HepG2 (cell line): ENCODE results near the gene ARAP1. TPM values are rescaled to one million over a fixed set of nuclear protein-coding genes. Genes with fewer than 3 reads are reported as not detected.

Experiments used
- ATAC-seq: fragments of 200-7000 bp; cut with Tn5 transposase; 3 replicates; pipeline ENCODE4 v1.9.1; 2020; ENCODE audit warnings: mild to moderate bottlenecking, moderate library complexity
- BruUV-seq: library from RNA; stranded (reverse); fragments of 400-500 nt; replicated peaks from 2 replicates; lab custom pipeline; 2021; lab: Mats Ljungman, UMichigan
- CTCF ChIA-PET: fragments of 300-600 bp; formaldehyde crosslinking; extraction: SDS; loops from one replicate; lab custom pipeline; 2021; ENCODE audit warnings: low total read pairs, inconsistent platforms, low intra/inter-chr PET ratio; lab: Yijun Ruan, JAX
- POLR2A ChIA-PET: fragments of 350-600 bp; sonication (Branson Sonifier 250); formaldehyde crosslinking; loops from one replicate; lab custom pipeline; 2020; ENCODE audit warnings: antibody characterized with exemption, inconsistent platforms; lab: Yijun Ruan, JAX
- DNase-seq: peaks from one replicate; pipeline ENCODE4 v3.0.0-alpha.2; 2015; ENCODE audit warnings: low spot score
- FAIRE-seq: peaks from 3 replicates; lab custom pipeline; 2011; peaks lifted over from hg19 to GRCh38; lab: Jason Lieb, UNC
- H2AFZ ChIP-seq: one replicate; pipeline ENCODE4 v1.6.1; 2011; ENCODE audit warnings: low read length, inconsistent platforms
- H3K27ac ChIP-seq: fragments of 300-600 bp; 3 replicates; pipeline ENCODE4 v1.8.0; 2011; ENCODE audit warnings: mixed run types, mild to moderate bottlenecking, mixed read lengths, low read length, inconsistent platforms; ENCODE audit not compliant: insufficient read depth; ENCODE audit errors: extremely low read length
- H3K27me3 ChIP-seq, 2 experiments: fragments of 200-600 bp in 1 of 2; 2 replicates in 1 of 2; 3 replicates in 1 of 2; pipeline versions ENCODE4 v1.6.0 to v1.8.0; 2011; ENCODE audit warnings: low read length in 2 of 2, mild to moderate bottlenecking in 2 of 2, moderate library complexity in 2 of 2, inconsistent platforms in 1 of 2; ENCODE audit not compliant: insufficient read depth in 2 of 2, control insufficient read depth in 1 of 2
- H3K36me3 ChIP-seq, 2 experiments: fragments of 200-600 bp in 1 of 2; replicated peaks in 1 of 2; 2 replicates in 1 of 2; 3 replicates in 1 of 2; pipeline versions ENCODE4 v1.5.1 to v1.8.0; 2011; ENCODE audit warnings: low read length in 2 of 2, inconsistent platforms in 1 of 2; ENCODE audit not compliant: insufficient read depth in 2 of 2, control insufficient read depth in 1 of 2
- H3K4me1 ChIP-seq: 2 replicates; pipeline ENCODE4 v1.5.1; 2012; ENCODE audit warnings: low read length, inconsistent platforms; ENCODE audit not compliant: insufficient read depth
- H3K4me2 ChIP-seq: 2 replicates; pipeline ENCODE4 v1.6.0; 2011; ENCODE audit warnings: low read depth, low read length, inconsistent platforms
- H3K4me3 ChIP-seq, 3 experiments: fragments of 200-600 bp in 1 of 3; sonication (generic), shearing (Covaris generic) in 1 of 3; replicated peaks in 1 of 3; 2 replicates each; pipeline ENCODE4 v1.5.1; 2011 to 2016; ENCODE audit warnings: low read length in 3 of 3, inconsistent platforms in 2 of 3, low read depth in 2 of 3, mild to moderate bottlenecking in 2 of 3, control low read depth in 1 of 3, mixed read lengths in 1 of 3; ENCODE audit not compliant: insufficient read depth in 1 of 3
- H3K79me2 ChIP-seq: one replicate; pipeline ENCODE4 v1.6.1; 2011; ENCODE audit warnings: low read length, inconsistent platforms; ENCODE audit not compliant: insufficient read depth
- H3K9ac ChIP-seq: 2 replicates; pipeline ENCODE4 v1.6.0; 2011; ENCODE audit warnings: mild to moderate bottlenecking, low read depth, low read length, inconsistent platforms; ENCODE audit not compliant: insufficient read depth
- H3K9me3 ChIP-seq: 2 replicates; pipeline ENCODE4 v1.5.1; 2012; ENCODE audit warnings: mild to moderate bottlenecking, low read length
- H4K20me1 ChIP-seq: 2 replicates; pipeline ENCODE4 v1.6.0; 2011; ENCODE audit warnings: inconsistent platforms, mild to moderate bottlenecking, low read length, moderate library complexity; ENCODE audit not compliant: insufficient read depth
- CHD2 ChIP-seq: IDR thresholded peaks from 2 replicates; pipeline ENCODE4 v1.6.1; 2011; ENCODE audit warnings: low read depth, low read length, improper control_type of control experiment
- HOXA9 ChIP-seq: sonication (generic); formaldehyde crosslinking; IDR thresholded peaks from 2 replicates; pipeline ENCODE4 v1.8.1; 2022; ENCODE audit warnings: missing genetic modification reagents, mild to moderate bottlenecking, moderate library complexity, borderline replicate concordance
- JDP2 ChIP-seq: sonication (generic); formaldehyde crosslinking; IDR thresholded peaks from 2 replicates; pipeline ENCODE4 v1.8.1; 2022; ENCODE audit warnings: missing genetic modification reagents, borderline replicate concordance
- KDM2A ChIP-seq: sonication (generic); formaldehyde crosslinking; IDR thresholded peaks from 2 replicates; pipeline ENCODE4 v1.4.0; 2020; ENCODE audit warnings: low read depth, missing genetic modification reagents, borderline replicate concordance
- MIER2 ChIP-seq: IDR thresholded peaks from 2 replicates; pipeline ENCODE4 v1.6.1; 2016; ENCODE audit warnings: missing biosample characterization, missing genetic modification reagents
- NFYB ChIP-seq: sonication (generic); formaldehyde crosslinking; IDR thresholded peaks from 2 replicates; pipeline ENCODE4 v1.4.0; 2020; ENCODE audit warnings: missing genetic modification reagents
- ONECUT2 ChIP-seq: sonication (generic); formaldehyde crosslinking; IDR thresholded peaks from 2 replicates; pipeline ENCODE4 v1.4.0; 2020; ENCODE audit warnings: missing genetic modification reagents
- PHB2 ChIP-seq: fragments of 450-650 bp; IDR thresholded peaks from 2 replicates; pipeline ENCODE4 v1.6.1; 2018; ENCODE audit not compliant: partially characterized antibody
- RFXAP ChIP-seq: sonication (generic); formaldehyde crosslinking; IDR thresholded peaks from 2 replicates; pipeline ENCODE4 v1.4.0; 2020; ENCODE audit warnings: missing genetic modification reagents, borderline replicate concordance
- TSC22D2 ChIP-seq: sonication (generic); formaldehyde crosslinking; IDR thresholded peaks from 2 replicates; pipeline ENCODE4 v1.5.1; 2020; ENCODE audit warnings: missing genetic modification reagents, mild to moderate bottlenecking, borderline replicate concordance
- XRCC5 ChIP-seq: fragments of 200-400 bp; formaldehyde crosslinking; optimal IDR thresholded peaks from 2 replicates; pipeline ENCODE3; 2017; ENCODE audit warnings: mild to moderate bottlenecking, low read length
- ZFP36L1 ChIP-seq: sonication (generic); formaldehyde crosslinking; IDR thresholded peaks from 2 replicates; pipeline ENCODE4 v1.8.0; 2022; ENCODE audit warnings: mild to moderate bottlenecking, missing genetic modification reagents, moderate library complexity
- ZNF772 ChIP-seq: sonication (generic); formaldehyde crosslinking; IDR thresholded peaks from 2 replicates; pipeline ENCODE4 v1.5.0; 2020; ENCODE audit warnings: mild to moderate bottlenecking, missing genetic modification reagents
- WGBS: methylation state at CpG from one replicate; pipeline ENCODE4 v1.1.6; 2017; ENCODE audit warnings: low lambda C conversion rate; 5-methylcytosine and 5-hydroxymethylcytosine counted together
- in situ Hi-C: cut with HindIII; loops from 2 replicates; pipeline ENCODE4 v1.10.0; 2017; ENCODE audit warnings: low pct_unique_long_range_greater_than_20kb; ENCODE audit not compliant: extremely low pct_ligation_motif_present
- intact Hi-C: fragments of 100-400 bp; cut with micrococcal nuclease; formaldehyde crosslinking; loops from one replicate; pipeline ENCODE4 v1.10.0; 2022; ENCODE audit not compliant: unreplicated experiment
- polyA plus RNA-seq, 8 experiments: library from polyadenylated mRNA; depleted of rRNA in 3 of 8; stranded (reverse) in 7 of 8; unstranded in 1 of 8; fragments of >200 nt; fragmentation: Illumina TruSeq in 4 of 8; extraction: Trizol in 4 of 8; gene quantifications; 2 replicates each; pipeline versions ENCODE4 v1.2.1 to v1.2.3, GENCODE V29; 2011 to 2016; ENCODE audit warnings: low read depth in 4 of 8, missing spikeins in 1 of 8, mixed read lengths in 1 of 8; ENCODE audit not compliant: insufficient read depth in 1 of 8
- total RNA-seq, 5 experiments: library from RNA; depleted of rRNA; stranded (reverse); fragments of >200 nt; fragmentation: Illumina TruSeq; extraction: Trizol; gene quantifications; 2 replicates each; pipeline ENCODE4 v1.2.3, GENCODE V29; 2016; ENCODE audit warnings: low read depth in 1 of 5
- TF ChIP-seq, protein P1 (sequence below): sonication (generic); formaldehyde crosslinking; IDR thresholded peaks from 2 replicates; pipeline ENCODE4 v1.4.0; 2020; ENCODE audit warnings: missing genetic modification reagents
- TF ChIP-seq, protein P2 (sequence below), 2 experiments: sonication (generic) in 1 of 2; formaldehyde crosslinking in 1 of 2; IDR thresholded peaks; 2 replicates each; pipeline versions ENCODE4 v1.4.0 to v1.6.1; 2016 to 2020; ENCODE audit warnings: borderline replicate concordance in 1 of 2, low read depth in 1 of 2, mild to moderate bottlenecking in 1 of 2, missing genetic modification reagents in 1 of 2
- TF ChIP-seq, protein P3 (sequence below): IDR thresholded peaks from 2 replicates; pipeline ENCODE4 v1.6.1; 2016; ENCODE audit warnings: mild to moderate bottlenecking, missing biosample characterization, missing genetic modification reagents

The ARAP1 gene
- total and polyA plus RNA-seq, 2 of the 13 experiments (the other 11 are each of a cell fraction or from before 2014, with no cell fraction given), result 43.2 to 55.5 TPM

DNA sequence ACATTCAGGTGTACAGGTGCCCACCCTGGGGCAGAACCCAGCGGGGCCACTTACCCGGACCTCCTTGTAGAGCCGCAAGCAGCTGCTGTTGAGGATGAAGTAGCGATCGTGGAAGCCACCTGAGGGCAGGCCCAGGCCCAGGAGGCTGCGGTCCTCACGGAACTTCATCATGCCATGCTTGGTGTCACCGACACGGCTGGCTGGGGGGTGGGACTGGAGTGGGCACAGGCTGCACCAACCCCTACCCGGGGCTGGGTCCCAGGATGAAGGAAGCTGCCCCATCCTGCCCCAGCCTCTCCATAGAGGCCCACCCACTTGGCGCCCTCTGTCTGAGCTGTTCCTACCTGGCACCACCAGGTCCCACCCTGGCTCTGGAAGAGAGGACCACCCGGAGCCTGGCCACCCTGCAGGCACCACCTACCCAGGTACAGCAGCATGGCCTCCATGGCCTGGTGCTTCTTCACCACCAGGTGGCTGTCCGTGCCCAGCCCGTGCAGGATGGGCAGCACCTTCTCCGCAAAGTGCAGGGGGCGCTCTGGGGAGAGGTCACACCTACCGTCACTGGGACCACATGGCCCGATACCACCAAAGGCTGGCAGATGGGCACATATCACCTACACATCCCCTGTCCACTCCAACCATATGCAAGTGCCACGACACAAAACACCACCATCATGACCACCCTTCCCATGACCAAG lies 58.8 kb downstream of the ARAP1 start (continued):
- TF ChIP-seq, protein P1, sequence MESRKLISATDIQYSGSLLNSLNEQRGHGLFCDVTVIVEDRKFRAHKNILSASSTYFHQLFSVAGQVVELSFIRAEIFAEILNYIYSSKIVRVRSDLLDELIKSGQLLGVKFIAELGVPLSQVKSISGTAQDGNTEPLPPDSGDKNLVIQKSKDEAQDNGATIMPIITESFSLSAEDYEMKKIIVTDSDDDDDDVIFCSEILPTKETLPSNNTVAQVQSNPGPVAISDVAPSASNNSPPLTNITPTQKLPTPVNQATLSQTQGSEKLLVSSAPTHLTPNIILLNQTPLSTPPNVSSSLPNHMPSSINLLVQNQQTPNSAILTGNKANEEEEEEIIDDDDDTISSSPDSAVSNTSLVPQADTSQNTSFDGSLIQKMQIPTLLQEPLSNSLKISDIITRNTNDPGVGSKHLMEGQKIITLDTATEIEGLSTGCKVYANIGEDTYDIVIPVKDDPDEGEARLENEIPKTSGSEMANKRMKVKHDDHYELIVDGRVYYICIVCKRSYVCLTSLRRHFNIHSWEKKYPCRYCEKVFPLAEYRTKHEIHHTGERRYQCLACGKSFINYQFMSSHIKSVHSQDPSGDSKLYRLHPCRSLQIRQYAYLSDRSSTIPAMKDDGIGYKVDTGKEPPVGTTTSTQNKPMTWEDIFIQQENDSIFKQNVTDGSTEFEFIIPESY (CRISPR knock-in tag), result peak; percentile 98
- TF ChIP-seq CHD2 (no peak), MIER2 (CRISPR knock-in tag) (no peak), HOXA9 (no peak), NFYB (CRISPR knock-in tag) (no peak)

DNA sequence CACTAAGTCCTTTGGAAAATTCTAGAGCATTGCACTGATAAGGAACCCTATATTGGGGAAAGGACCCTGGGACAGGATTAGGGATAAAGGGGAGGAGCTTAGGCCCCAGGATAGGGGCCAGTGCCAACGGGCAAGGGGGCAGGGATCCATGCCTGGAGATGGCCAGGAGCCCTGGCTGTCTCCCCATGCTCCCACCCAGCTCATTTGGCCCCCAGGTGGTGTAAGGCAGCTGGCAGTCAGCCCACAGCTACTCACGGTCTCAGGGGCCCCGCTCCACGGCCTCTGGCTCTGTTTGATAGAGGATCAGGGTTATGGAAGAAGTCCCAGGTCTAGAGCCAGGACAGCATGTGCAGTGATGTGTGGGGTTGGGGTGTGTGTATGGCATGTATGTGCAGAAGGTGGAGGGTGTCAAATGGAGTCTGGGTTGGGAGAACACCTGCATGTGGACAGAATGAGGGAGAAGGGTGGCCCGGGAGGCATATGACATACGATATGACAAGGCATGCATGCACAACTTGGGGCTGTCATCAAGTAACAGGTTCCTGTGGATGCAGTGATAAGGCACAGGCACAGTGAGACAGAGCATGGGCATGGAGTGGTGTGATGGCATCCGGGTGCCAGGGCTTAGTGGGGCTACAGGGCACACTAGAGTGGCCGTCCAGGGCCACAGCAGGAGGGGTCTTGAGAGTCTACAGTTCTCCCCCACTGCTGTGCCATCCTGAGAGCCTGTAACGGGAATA lies 59.5 kb downstream of the ARAP1 start:
- no peak overlapping the region for H3K27ac ChIP-seq
- DNase-seq (no peak), FAIRE-seq (no peak), ATAC-seq (no peak)
- H3K4me2 ChIP-seq, result no peak overlapping the region
- in situ Hi-C loops, result no loop called here
- no peaks in the 10 kb centered on the region for H3K27me3 ChIP-seq
- no peaks in the 10 kb centered on the region for H3K4me1 ChIP-seq
- no TSS peak for BruUV-seq
- no peaks in the 10 kb centered on the region for H4K20me1 ChIP-seq
- peaks cover 39 to 81% of the 10 kb centered on the region in 2 experiments for H3K36me3 ChIP-seq
- H2AFZ ChIP-seq, result no peak overlapping the region
- no peak overlapping the region for H3K4me3 ChIP-seq
- 100% methylated on average over 3 of the region's 9 CpGs for WGBS
- ChIA-PET CTCF (no interaction called here), POLR2A (no interaction called here)
- intact Hi-C loops, result no loop called here
- H3K9me3 ChIP-seq, result no peaks in the 10 kb centered on the region
- H3K9ac ChIP-seq, result no peak overlapping the region
- no peaks in the 10 kb centered on the region for H3K79me2 ChIP-seq
- TF ChIP-seq ZFP36L1 (CRISPR knock-in tag), result no peak
- no peak for TF ChIP-seq KDM2A (CRISPR knock-in tag)
- no peak for TF ChIP-seq PHB2
- no peak for TF ChIP-seq ZNF772 (CRISPR knock-in tag)
- no peak for TF ChIP-seq XRCC5
- TF ChIP-seq, protein P2, sequence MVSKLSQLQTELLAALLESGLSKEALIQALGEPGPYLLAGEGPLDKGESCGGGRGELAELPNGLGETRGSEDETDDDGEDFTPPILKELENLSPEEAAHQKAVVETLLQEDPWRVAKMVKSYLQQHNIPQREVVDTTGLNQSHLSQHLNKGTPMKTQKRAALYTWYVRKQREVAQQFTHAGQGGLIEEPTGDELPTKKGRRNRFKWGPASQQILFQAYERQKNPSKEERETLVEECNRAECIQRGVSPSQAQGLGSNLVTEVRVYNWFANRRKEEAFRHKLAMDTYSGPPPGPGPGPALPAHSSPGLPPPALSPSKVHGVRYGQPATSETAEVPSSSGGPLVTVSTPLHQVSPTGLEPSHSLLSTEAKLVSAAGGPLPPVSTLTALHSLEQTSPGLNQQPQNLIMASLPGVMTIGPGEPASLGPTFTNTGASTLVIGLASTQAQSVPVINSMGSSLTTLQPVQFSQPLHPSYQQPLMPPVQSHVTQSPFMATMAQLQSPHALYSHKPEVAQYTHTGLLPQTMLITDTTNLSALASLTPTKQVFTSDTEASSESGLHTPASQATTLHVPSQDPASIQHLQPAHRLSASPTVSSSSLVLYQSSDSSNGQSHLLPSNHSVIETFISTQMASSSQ (IDR thresholded peaks at IDR 0.05; ENCODE audit: low read depth), result no peak
- TF ChIP-seq, protein P2 (CRISPR knock-in tag; IDR thresholded peaks at IDR 0.05; ENCODE audit: borderline replicate concordance), result no peak
- TF ChIP-seq ONECUT2 (CRISPR knock-in tag), result no peak
- no peak for TF ChIP-seq TSC22D2 (CRISPR knock-in tag)
- no peak for TF ChIP-seq RFXAP
- no peak for TF ChIP-seq JDP2 (CRISPR knock-in tag)
- TF ChIP-seq, protein P3, sequence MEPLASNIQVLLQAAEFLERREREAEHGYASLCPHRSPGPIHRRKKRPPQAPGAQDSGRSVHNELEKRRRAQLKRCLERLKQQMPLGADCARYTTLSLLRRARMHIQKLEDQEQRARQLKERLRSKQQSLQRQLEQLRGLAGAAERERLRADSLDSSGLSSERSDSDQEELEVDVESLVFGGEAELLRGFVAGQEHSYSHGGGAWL (CRISPR knock-in tag), result no peak
